Progenitor cell of endocrine pancreas (in vitro differentiated cells): Measurements from ENCODE around the gene COL11A2. TPM values are rescaled to one million over a fixed set of nuclear protein-coding genes. Genes with fewer than 3 reads are reported as not detected.

Experiments
- DNase-seq: peaks from one replicate; pipeline ENCODE4 v3.0.0; 2021; ENCODE audit warnings: low spot score; ENCODE audit not compliant: unreplicated experiment
- H3K27ac Mint-ChIP-seq: 2 replicates; pipeline ENCODE4 v1.8.0; 2021; ENCODE audit warnings: mild to moderate bottlenecking, moderate library complexity, mixed read lengths
- H3K27me3 Mint-ChIP-seq: 2 replicates; pipeline ENCODE4 v1.8.0; 2021; ENCODE audit warnings: mixed read lengths
- H3K36me3 Mint-ChIP-seq: 2 replicates; pipeline ENCODE4 v1.8.0; 2022; ENCODE audit warnings: mixed read lengths; ENCODE audit not compliant: insufficient read depth
- H3K4me1 Mint-ChIP-seq: 2 replicates; pipeline ENCODE4 v1.8.0; 2021; ENCODE audit warnings: low read depth, mixed read lengths
- H3K4me3 Mint-ChIP-seq: 2 replicates; pipeline ENCODE4 v1.8.0; 2021; ENCODE audit warnings: low read depth, mild to moderate bottlenecking, moderate library complexity, mixed read lengths
- H3K9me3 Mint-ChIP-seq: 2 replicates; pipeline ENCODE4 v1.8.0; 2021; ENCODE audit warnings: low read depth, mixed read lengths
- total RNA-seq: library from RNA; stranded (reverse); gene quantifications from 2 replicates; pipeline ENCODE4 v1.2.1, GENCODE V29; 2021
- TF ChIP-seq, protein P1 (sequence below): fragments of 200-600 bp; sonication (generic); IDR thresholded peaks from one replicate; pipeline ENCODE4 v1.5.0; 2021; ENCODE audit warnings: antibody characterized with exemption, mild to moderate bottlenecking; ENCODE audit not compliant: unreplicated experiment

COL11A2 gene
- total RNA-seq, 1 donor from 2014 or later, result 4.3 TPM

DNA sequence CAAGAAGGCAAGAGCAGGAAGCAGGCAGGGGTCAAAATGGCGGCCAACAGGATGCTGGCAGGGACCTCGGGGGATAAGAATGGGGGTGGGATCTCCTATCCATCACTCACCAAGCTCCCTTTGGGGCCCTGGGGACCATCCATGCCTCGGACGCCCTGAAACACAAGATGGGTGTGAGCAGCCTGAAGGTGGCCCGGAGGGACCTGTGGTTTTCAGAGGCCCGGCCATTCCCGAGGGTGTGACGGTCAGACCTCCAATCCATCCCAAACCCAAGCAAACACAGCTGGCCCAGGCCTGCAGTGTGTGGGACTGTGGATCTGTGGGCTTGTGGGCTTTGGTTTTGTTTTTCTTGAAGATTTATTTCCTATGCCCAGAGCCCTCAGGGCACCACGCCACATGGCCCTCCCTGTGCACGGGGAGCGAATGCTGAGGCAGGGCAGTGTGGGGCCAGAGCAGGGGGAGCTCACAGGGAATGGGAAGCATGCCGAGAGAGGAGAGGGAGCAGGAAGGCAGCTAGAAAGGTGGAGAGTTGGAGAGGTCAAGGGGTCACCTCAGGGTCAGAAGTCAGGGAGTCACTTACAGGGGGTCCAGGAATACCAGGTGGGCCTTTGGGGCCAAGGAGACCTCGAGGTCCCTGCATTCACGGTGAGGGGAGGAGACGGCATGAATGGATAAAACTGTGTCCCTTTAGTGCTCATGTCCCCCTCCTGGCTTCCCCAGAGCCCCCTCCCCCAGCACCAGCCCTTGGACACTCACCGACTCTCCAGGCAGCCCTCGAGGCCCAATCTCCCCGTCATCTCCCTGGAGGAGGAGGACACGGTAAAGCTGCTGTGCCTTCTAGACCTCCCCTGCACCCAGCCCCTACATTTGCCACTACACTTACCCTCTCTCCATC lies 14.5 kb downstream of the COL11A2 start:
- Mint-ChIP-seq H3K4me3 (no peak overlapping the region), H3K4me1 (no peaks in the 10 kb centered on the region), H3K36me3 (no peaks in the 10 kb centered on the region), H3K27me3 (peaks cover 22% of the 10 kb centered on the region), H3K27ac (no peak overlapping the region), H3K9me3 (no peaks in the 10 kb centered on the region)
- DNase-seq, result no peak
- TF ChIP-seq, protein P1, sequence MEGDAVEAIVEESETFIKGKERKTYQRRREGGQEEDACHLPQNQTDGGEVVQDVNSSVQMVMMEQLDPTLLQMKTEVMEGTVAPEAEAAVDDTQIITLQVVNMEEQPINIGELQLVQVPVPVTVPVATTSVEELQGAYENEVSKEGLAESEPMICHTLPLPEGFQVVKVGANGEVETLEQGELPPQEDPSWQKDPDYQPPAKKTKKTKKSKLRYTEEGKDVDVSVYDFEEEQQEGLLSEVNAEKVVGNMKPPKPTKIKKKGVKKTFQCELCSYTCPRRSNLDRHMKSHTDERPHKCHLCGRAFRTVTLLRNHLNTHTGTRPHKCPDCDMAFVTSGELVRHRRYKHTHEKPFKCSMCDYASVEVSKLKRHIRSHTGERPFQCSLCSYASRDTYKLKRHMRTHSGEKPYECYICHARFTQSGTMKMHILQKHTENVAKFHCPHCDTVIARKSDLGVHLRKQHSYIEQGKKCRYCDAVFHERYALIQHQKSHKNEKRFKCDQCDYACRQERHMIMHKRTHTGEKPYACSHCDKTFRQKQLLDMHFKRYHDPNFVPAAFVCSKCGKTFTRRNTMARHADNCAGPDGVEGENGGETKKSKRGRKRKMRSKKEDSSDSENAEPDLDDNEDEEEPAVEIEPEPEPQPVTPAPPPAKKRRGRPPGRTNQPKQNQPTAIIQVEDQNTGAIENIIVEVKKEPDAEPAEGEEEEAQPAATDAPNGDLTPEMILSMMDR, result no peak

DNA sequence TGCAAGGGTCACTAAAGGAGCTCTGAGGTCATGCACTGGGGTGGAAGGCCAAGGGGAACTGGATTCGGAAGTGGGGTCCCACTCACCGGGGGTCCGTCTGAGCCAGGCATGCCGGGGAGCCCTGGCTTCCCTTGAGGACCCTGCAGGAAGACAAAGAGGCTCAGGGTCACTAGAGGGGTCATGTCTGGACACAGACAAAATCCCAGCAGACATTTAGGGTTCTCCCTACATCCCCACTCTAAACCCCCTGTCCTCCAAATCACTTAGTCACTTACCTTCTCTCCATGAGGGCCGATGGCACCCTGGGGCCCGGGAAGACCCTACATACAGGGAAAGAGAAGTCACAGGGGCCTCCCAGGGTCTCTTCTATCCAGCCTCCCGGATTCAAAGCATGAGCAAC lies 15.4 kb downstream of the COL11A2 start:
- TF ChIP-seq, protein P1, result no peak
- Mint-ChIP-seq H3K9me3 (no peaks in the 10 kb centered on the region), H3K36me3 (no peaks in the 10 kb centered on the region), H3K4me1 (peaks cover 1% of the 10 kb centered on the region), H3K4me3 (no peak overlapping the region), H3K27ac (no peak overlapping the region), H3K27me3 (peaks cover 25% of the 10 kb centered on the region)
- no peak for DNase-seq

DNA sequence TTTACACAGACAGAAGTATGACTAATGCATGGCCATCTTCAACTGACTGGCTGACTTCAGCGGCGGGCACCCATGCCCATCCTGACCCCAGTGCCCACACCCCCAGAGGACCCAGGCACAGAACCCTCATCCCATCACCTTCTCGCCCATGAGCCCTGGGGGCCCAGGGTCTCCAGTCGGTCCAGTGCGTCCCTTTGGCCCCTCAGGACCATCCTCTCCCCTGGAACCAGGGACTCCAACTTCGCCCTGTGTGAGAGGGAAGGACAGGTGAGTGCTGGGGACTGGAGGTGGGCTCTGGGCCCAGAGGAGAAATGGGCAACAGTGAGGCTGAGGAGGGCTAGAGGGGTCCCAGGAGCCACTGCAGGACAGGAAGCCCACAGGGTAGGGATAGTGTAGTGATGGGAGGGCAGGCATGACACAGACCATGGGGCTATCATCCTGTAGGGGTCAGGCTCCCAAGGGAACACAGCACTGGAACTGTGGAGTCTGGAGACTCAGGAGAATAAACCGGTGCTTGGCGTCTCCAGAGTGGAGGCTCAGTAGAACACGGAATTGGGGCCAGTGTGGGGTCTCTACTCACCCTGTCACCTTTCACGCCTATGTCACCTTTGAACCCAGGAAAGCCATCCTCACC lies 16.7 kb downstream of the COL11A2 start:
- Mint-ChIP-seq H3K36me3 (no peaks in the 10 kb centered on the region), H3K9me3 (no peaks in the 10 kb centered on the region), H3K27ac (no peak overlapping the region), H3K4me3 (no peak overlapping the region), H3K4me1 (peaks cover 1% of the 10 kb centered on the region), H3K27me3 (peaks cover 25% of the 10 kb centered on the region)
- no peak for DNase-seq
- TF ChIP-seq, protein P1, result no peak

DNA sequence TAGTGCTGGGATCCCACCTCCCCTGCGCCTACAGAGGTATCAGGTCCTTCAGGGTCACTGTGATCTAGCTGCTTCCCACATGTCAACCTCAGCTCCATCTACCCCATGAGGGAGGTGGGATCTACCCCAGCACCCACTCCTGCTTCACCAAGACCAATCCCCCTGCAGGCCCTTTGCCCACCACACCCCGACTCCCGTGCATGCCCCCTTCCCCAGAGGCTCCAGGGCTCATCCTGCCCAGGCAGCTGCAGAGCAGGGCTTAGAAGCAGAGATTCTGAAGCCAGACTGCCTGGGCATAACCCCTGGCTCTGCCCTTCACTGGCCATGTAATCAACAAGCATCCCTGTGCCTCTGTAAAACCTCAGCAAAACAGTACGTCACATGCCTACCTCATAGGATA lies 17.5 kb downstream of the COL11A2 start:
- Mint-ChIP-seq H3K4me1 (peaks cover 1% of the 10 kb centered on the region), H3K4me3 (no peak overlapping the region), H3K27ac (no peak overlapping the region), H3K36me3 (no peaks in the 10 kb centered on the region), H3K9me3 (no peaks in the 10 kb centered on the region), H3K27me3 (peaks cover 21% of the 10 kb centered on the region)
- TF ChIP-seq, protein P1, result no peak
- no peak for DNase-seq

DNA sequence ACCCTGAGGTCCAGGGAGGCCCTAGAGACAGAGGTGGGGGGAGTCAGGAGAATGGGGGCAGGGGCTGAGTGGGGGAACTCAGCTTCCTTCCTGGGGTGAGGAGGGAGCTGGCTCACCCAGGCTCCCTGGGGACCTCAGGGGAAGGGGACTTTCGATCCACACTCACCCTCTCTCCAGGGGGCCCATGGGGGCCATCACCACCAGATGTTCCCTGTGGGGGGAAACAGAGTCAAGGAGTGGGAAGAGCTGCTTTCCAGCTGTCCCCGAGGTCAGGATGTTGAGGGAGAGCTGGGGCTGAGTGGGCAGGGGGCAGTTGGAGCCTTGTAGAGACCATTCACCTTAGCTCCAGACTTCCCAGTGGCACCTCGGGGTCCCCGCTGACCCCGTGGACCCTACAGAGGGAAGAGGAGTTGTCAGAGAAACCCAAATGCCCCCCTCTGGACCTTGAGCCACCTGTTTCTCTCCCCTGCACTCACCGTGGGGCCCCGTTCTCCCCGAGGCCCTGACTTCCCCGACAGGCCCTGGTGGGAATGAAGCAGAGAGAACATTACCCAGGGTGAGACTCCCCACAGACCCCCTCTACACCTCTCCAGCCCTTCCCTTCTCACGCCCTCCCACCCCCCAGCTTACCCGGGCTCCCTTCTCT lies 18.6 kb downstream of the COL11A2 start:
- peaks cover 1% of the 10 kb centered on the region for H3K4me1 Mint-ChIP-seq
- H3K36me3 Mint-ChIP-seq, result no peaks in the 10 kb centered on the region
- H3K27me3 Mint-ChIP-seq, result peaks cover 22% of the 10 kb centered on the region
- no peaks in the 10 kb centered on the region for H3K9me3 Mint-ChIP-seq
- DNase-seq, result no peak
- H3K4me3 Mint-ChIP-seq, result no peak overlapping the region
- TF ChIP-seq, protein P1, result no peak
- H3K27ac Mint-ChIP-seq, result no peak overlapping the region
